ENCODE results near the gene PYGO2. TPM values are rescaled to one million over a fixed set of nuclear protein-coding genes. Genes with fewer than 3 reads are reported as not detected.

Gene PYGO2
- total and polyA plus RNA-seq, 2 of the 8 experiments (the other 6 are each of a cell fraction or from before 2014, with no cell fraction given) = 31.0 to 31.6 TPM

DNA sequence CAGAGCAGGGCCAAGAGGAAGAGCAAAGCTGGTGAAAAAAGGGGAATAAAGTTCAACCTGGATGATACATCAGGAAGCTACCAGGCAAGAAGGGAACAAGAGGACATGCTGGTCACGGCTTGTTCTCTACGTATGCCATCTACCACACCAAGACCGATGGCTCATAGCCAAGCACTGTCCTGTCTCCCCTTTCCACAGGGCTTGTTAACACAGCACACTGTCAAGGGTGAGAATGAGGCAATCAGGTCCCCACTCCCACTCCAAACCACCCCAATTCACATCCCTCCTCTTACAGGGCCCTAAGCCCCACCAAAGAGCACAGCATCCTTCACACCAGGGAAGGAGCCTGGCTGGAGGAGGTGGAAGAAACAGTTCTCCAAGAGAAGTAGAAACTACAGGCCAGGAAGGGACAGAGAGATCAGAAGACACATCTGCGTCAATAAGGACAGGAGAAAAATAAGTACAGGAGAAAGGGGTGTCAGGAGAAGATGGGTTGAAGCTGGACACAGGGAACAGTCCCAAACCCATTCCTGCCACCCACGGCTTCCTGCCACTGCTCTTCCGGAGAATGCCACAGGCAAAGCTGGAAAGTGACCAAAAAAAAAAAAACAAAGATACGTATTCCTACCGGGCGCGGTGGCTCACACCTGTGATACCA is 9.9 kb upstream of the PYGO2 start:
- no peak for DNase-seq (ENCODE audit: low read depth in 1 of 2, low spot score in 2 of 2)
- Histone ChIP-seq H3K9me3 (ENCODE audit: insufficient read depth in 2 of 2, low read depth in 1 of 2, low read length in 1 of 2) (no peaks in the 10 kb centered on the region), H3K9ac (replicated peaks in 1 of 4; ENCODE audit: extremely low read depth in 1 of 4, low read depth in 3 of 4, low read length in 3 of 4) (peak overlapping the region in 3 of 4 experiments; percentile 63 to 81 (median 69); a peak in 6 of 7 replicates), H3K4me2 (ENCODE audit: insufficient read depth in 1 of 2, low read depth in 2 of 2, low read length in 2 of 2) (peak overlapping the region; percentile 78), H4K8ac (ENCODE audit: extremely low read depth, insufficient read depth, low read length) (peak overlapping the region; percentile 74; the same call in 1 of the 2 replicates), H3K18ac (ENCODE audit: extremely low read depth, low read length) (peak overlapping the region; percentile 84), H2BK20ac (ENCODE audit: low read length) (peak overlapping the region; percentile 88), H3K27ac (ENCODE audit: low read depth, low read length) (peak overlapping the region; percentile 91), H2BK5ac (ENCODE audit: low read depth, low read length) (peak overlapping the region; percentile 99), H3K36me3 (ENCODE audit: control insufficient read depth in 2 of 4, insufficient read depth in 4 of 4, low read length in 3 of 4) (peaks cover 7 to 19% (median 15%) of the 10 kb centered on the region in 4 experiments; a peak in 7 of 8 replicates), H4K91ac (replicated peaks; ENCODE audit: insufficient read length, low read length) (peak overlapping the region; percentile 100), H3K79me2 (ENCODE audit: control insufficient read depth in 1 of 2, insufficient read depth in 2 of 2, low read length in 2 of 2) (peaks cover 19 to 54% of the 10 kb centered on the region in 2 experiments), H3K4me1 (replicated peaks in 1 of 4; ENCODE audit: control insufficient read depth in 3 of 4, insufficient read depth in 4 of 4, low read length in 3 of 4) (peaks cover 3 to 19% (median 15%) of the 10 kb centered on the region in 4 experiments), H3K14ac (ENCODE audit: insufficient read length) (peak overlapping the region; percentile 16), H3K4me3 (ENCODE audit: extremely low read depth in 1 of 4, insufficient read depth in 2 of 4, low read depth in 3 of 4, low read length in 4 of 4) (peak overlapping the region; percentile 61 to 80 (median 76)), H4K20me1 (replicated peaks in 1 of 2; ENCODE audit: control insufficient read depth in 1 of 2, insufficient read depth in 2 of 2, low read length in 2 of 2) (peaks cover 9 to 11% of the 10 kb centered on the region in 2 experiments), H3K4ac (replicated peaks; ENCODE audit: insufficient read length, low read depth, low read length) (peak overlapping the region; percentile 98), H3K23ac (ENCODE audit: insufficient read length) (peak overlapping the region; percentile 61), H3K23me2 (ENCODE audit: low read depth, low read length) (peaks cover 29% of the 10 kb centered on the region), H3K56ac (replicated peaks; ENCODE audit: insufficient read length, low read depth, low read length) (peak overlapping the region; percentile 94), H3K79me1 (ENCODE audit: low read depth, low read length) (peaks cover 14% of the 10 kb centered on the region; the same call in 1 of the 2 replicates), H2AFZ (ENCODE audit: low read length) (no peak overlapping the region), H2AK5ac (ENCODE audit: low read depth, low read length) (peak overlapping the region; percentile 100), H4K5ac (ENCODE audit: insufficient read length, low read depth, low read length) (peak overlapping the region; percentile 49), H2BK15ac (ENCODE audit: low read length) (peak overlapping the region; percentile 85), H3K27me3 (replicated peaks in 1 of 4; ENCODE audit: control insufficient read depth in 3 of 4, extremely low read depth in 1 of 4, insufficient read depth in 3 of 4, low read length in 3 of 4) (no peaks in the 10 kb centered on the region), H2BK120ac (replicated peaks; ENCODE audit: low read depth, low read length) (peak overlapping the region; percentile 95), H2BK12ac (ENCODE audit: low read depth, low read length) (peak overlapping the region; percentile 100)
- 53% methylated on average over 9 of the region's 10 CpGs; no CpG with 5 or more reads in 1 of the 2 experiments for WGBS, 2 experiments (ENCODE audit: extremely low coverage in 1 of 2, insufficient coverage in 1 of 2, insufficient read length in 1 of 2, insufficient replicate concordance in 2 of 2, low coverage in 1 of 2, low lambda C conversion rate in 2 of 2, missing lambda C conversion rate in 1 of 2)
- ChIA-PET CTCF (ENCODE audit: partially characterized antibody) (interaction anchor here (0.6 to 20.6 kb wide), 15 partner anchors 11 to 92 kb away, joined by 3 to 334 read pairs (median 8); partner anchors contain the start of genes ADAM15, EFNA4, FLAD1 and LENEP), POLR2A (ENCODE audit: partially characterized antibody) (interaction anchor here (0.6 to 42.8 kb wide), 20 partner anchors 10 to 1012 kb away, joined by 3 to 702 read pairs (median 5); partner anchors contain the start of genes ADAM15, FLAD1, LENEP and PBXIP1)
- no peak for FAIRE-seq
- peak; percentile 18; a peak in 2 of 3 replicates for TF ChIP-seq POLR2A (IDR thresholded peaks at IDR 0.05; ENCODE audit: control extremely low read depth in 1 of 2, low read depth in 2 of 2, low read length in 2 of 2)
- TF ChIP-seq CHD1 (IDR thresholded peaks at IDR 0.05; ENCODE audit: low read depth, low read length) = no peak

Data from H1 (cell line).